ENCODE data around the gene CCDC71.
A peak's percentile ranks its signal among the peaks of the same experiment; 100 is the strongest.

The CCDC71 gene

GRCh38 chr3:49131040-49131439, 35.1 kb downstream of the CCDC71 start:
- no peak overlapping the region for H3K4me2 ChIP-seq
- H3K36me3 ChIP-seq, result no peaks in the 10 kb centered on the region
- H3K9me3 ChIP-seq (replicated peaks in 1 of 11), result no peaks in the 10 kb centered on the region
- H4K20me1 ChIP-seq, result no peaks in the 10 kb centered on the region
- H3K4me1 ChIP-seq, result peaks cover 0 to 10% (median 2%) of the 10 kb centered on the region in 10 experiments; a peak in 5 of 20 replicates
- TF ChIP-seq Cebpa-rat (IDR thresholded peaks at IDR 0.05), result no peak
- H3K27me3 ChIP-seq, result no peaks in the 10 kb centered on the region
- H3K9ac ChIP-seq, result no peak overlapping the region
- H3K4me3 ChIP-seq, result no peak overlapping the region
- no peak overlapping the region for H3K27ac ChIP-seq

DNA sequence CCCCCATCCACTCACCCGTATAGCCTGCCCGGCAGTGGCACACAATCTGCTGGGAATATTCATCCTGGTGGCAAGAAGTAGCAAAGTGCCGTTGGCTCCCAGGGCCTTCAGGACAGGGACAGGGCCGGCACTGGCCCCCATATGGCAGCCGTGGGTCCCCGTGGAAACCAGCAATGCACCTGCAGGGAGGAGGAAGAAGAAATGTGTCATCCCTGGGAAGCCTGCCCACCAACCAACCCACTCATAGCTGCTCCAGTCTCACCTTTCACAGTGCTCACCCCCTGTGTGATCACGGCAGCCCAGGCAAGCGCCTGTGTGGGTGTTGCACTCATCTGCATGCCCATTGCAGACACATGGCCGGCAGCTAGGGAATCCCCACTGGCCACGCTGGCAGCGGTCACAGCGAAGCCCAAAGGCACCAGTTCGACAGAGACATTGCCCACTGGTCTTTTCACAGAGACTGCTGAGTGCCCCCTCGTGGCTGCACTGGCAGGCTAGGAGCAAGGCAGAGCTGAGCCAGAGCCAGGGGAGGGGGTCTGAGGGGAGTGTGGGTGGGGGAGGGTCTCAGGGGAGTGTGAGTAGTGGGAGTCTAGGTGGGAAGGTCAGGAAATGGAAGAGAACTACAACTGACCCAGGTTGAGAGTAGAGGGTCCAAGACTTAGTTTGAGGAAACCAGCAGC, 41.0 kb downstream of the CCDC71 start:
- H3K4me2 ChIP-seq, result no peak overlapping the region
- TF ChIP-seq Cebpa-rat (IDR thresholded peaks at IDR 0.05), result no peak
- no peak overlapping the region for H3K27ac ChIP-seq
- no peak overlapping the region for H3K9ac ChIP-seq
- peaks cover 0 to 16% (median 6%) of the 10 kb centered on the region in 10 experiments; a peak in 14 of 20 replicates for H3K4me1 ChIP-seq
- no peaks in the 10 kb centered on the region for H3K9me3 ChIP-seq (replicated peaks in 1 of 11)
- no peaks in the 10 kb centered on the region for H4K20me1 ChIP-seq
- H3K36me3 ChIP-seq, result no peaks in the 10 kb centered on the region
- H3K27me3 ChIP-seq, result no peaks in the 10 kb centered on the region
- H3K4me3 ChIP-seq, result no peak overlapping the region

GRCh38 chr3:49124203-49124602, 41.9 kb downstream of the CCDC71 start:
- Histone ChIP-seq H3K4me2 (no peak overlapping the region), H3K36me3 (peaks cover 0 to 4% (median 0%) of the 10 kb centered on the region in 11 experiments; a peak in 4 of 22 replicates), H3K9me3 (replicated peaks in 1 of 11) (no peaks in the 10 kb centered on the region), H3K9ac (no peak overlapping the region), H3K4me1 (peaks cover 7 to 23% (median 15%) of the 10 kb centered on the region in 10 experiments), H3K27ac (no peak overlapping the region), H4K20me1 (no peaks in the 10 kb centered on the region; a peak in 1 of 22 replicates), H3K4me3 (no peak overlapping the region), H3K27me3 (no peaks in the 10 kb centered on the region)
- no peak for TF ChIP-seq Cebpa-rat (IDR thresholded peaks at IDR 0.05)

GRCh38 chr3:49123687-49124086, 42.4 kb downstream of the CCDC71 start:
- Histone ChIP-seq H3K27me3 (no peaks in the 10 kb centered on the region), H3K4me2 (no peak overlapping the region), H3K9me3 (replicated peaks in 1 of 11) (no peaks in the 10 kb centered on the region), H4K20me1 (peaks cover 0 to 5% (median 0%) of the 10 kb centered on the region in 11 experiments; a peak in 1 of 22 replicates), H3K9ac (no peak overlapping the region), H3K36me3 (peaks cover 3 to 9% (median 5%) of the 10 kb centered on the region in 11 experiments; a peak in 20 of 22 replicates), H3K4me3 (no peak overlapping the region), H3K27ac (no peak overlapping the region), H3K4me1 (peaks cover 12 to 23% (median 20%) of the 10 kb centered on the region in 10 experiments)
- TF ChIP-seq Cebpa-rat (IDR thresholded peaks at IDR 0.05), result no peak

DNA sequence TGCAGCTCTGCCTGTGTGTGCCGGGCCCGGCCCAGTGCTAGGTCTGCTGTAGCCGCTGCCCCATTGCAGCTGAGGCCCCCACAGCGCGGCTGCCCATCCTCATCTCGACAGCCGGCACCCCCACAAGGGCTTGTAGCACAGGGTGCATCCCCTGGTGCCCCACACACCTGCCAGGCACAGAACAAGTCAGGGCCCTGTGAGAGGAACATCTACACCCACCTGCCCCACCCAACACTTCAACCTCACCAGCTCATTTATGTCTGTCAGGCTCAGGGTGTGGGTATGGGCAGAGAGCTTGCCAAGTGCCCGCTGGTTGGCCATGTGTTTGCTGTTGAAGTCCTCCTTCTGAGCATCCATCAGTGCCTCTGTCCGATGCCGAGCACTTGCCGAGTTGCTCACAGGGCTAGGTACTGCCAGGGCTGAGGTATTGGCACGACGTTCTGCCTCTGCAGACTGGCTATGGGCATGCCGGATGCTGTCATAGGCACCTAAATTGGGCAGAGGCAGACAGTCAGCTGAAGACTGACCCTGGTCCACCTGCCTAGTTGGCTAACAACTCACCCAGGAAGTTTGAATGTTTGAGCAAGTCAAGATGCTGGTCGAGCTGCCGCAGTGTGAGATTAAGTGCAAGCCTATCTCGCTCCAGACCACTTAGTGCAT, 43.1 kb downstream of the CCDC71 start:
- no peak overlapping the region for H3K4me3 ChIP-seq
- no peak overlapping the region for H3K4me2 ChIP-seq
- H3K27ac ChIP-seq, result no peak overlapping the region
- peaks cover 0 to 6% (median 0%) of the 10 kb centered on the region in 11 experiments; a peak in 1 of 22 replicates for H4K20me1 ChIP-seq
- H3K4me1 ChIP-seq, result peaks cover 16 to 24% (median 21%) of the 10 kb centered on the region in 10 experiments
- no peaks in the 10 kb centered on the region for H3K9me3 ChIP-seq (replicated peaks in 1 of 11)
- H3K9ac ChIP-seq, result no peak overlapping the region
- peaks cover 10 to 15% (median 11%) of the 10 kb centered on the region in 11 experiments for H3K36me3 ChIP-seq
- no peak for TF ChIP-seq Cebpa-rat (IDR thresholded peaks at IDR 0.05)
- no peaks in the 10 kb centered on the region for H3K27me3 ChIP-seq

GRCh38 chr3:49122451-49122850, 43.7 kb downstream of the CCDC71 start:
- TF ChIP-seq Cebpa-rat (IDR thresholded peaks at IDR 0.05), result no peak
- Histone ChIP-seq H3K4me2 (no peak overlapping the region), H3K9me3 (replicated peaks in 1 of 11) (no peaks in the 10 kb centered on the region), H3K4me3 (no peak overlapping the region), H3K36me3 (peaks cover 15 to 21% (median 17%) of the 10 kb centered on the region in 11 experiments), H4K20me1 (peaks cover 0 to 6% (median 0%) of the 10 kb centered on the region in 11 experiments; a peak in 2 of 22 replicates), H3K4me1 (peaks cover 16 to 24% (median 21%) of the 10 kb centered on the region in 10 experiments), H3K27me3 (no peaks in the 10 kb centered on the region), H3K27ac (no peak overlapping the region; a peak in 1 of 22 replicates), H3K9ac (no peak overlapping the region)

DNA sequence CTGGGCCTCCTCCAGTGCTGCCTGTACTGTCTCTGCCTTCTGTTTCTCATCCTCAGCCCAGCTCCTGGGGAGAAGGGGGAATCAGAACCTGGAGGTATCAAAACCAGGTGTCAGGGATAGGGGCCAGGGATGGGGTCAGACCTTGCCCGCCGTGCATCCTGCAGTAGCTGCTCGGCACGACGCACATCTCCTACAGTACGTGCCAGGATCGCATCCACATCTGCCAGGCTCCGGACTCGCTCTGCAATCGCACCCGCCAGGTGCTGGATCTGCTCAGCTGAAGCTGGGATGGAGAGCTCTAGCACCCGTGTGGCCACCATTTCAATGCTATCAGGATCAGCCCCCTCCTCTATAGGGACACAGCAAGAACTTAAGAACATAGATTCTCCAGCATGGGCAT, 44.1 kb downstream of the CCDC71 start:
- H3K27me3 ChIP-seq, result no peaks in the 10 kb centered on the region
- peaks cover 0 to 8% (median 0%) of the 10 kb centered on the region in 11 experiments; a peak in 5 of 22 replicates for H4K20me1 ChIP-seq
- peak overlapping the region in 2 of 11 experiments; percentile 90 to 97; a peak in 2 of 22 replicates for H3K27ac ChIP-seq
- H3K4me1 ChIP-seq, result peaks cover 16 to 24% (median 21%) of the 10 kb centered on the region in 10 experiments
- H3K9ac ChIP-seq, result peak overlapping the region in 2 of 11 experiments; percentile 96 to 98; a peak in 3 of 22 replicates
- H3K4me3 ChIP-seq, result no peak overlapping the region
- no peaks in the 10 kb centered on the region for H3K9me3 ChIP-seq (replicated peaks in 1 of 11)
- TF ChIP-seq Cebpa-rat (IDR thresholded peaks at IDR 0.05), result no peak
- peaks cover 19 to 25% (median 21%) of the 10 kb centered on the region in 11 experiments for H3K36me3 ChIP-seq
- H3K4me2 ChIP-seq, result no peak overlapping the region; a peak in 1 of 22 replicates

- Histone ChIP-seq H3K27ac (peak overlapping the region; percentile 90 to 97 (median 97); a peak in 21 of 22 replicates), H3K9me3 (replicated peaks in 1 of 11) (no peaks in the 10 kb centered on the region), H3K36me3 (peaks cover 27 to 33% (median 29%) of the 10 kb centered on the region in 11 experiments), H3K9ac (peak overlapping the region; percentile 91 to 98 (median 96); a peak in 21 of 22 replicates), H3K4me3 (peak overlapping the region; percentile 86 to 99 (median 90)), H3K4me1 (peaks cover 16 to 24% (median 21%) of the 10 kb centered on the region in 10 experiments), H3K4me2 (peak overlapping the region; percentile 95 to 99 (median 98)), H4K20me1 (peaks cover 0 to 16% (median 0%) of the 10 kb centered on the region in 11 experiments; a peak in 7 of 22 replicates), H3K27me3 (no peaks in the 10 kb centered on the region)
- TF ChIP-seq Cebpa-rat (IDR thresholded peaks at IDR 0.05), result no peak
Observed at GRCh38 chr3:49121132-49121736, 44.9 kb downstream of the CCDC71 start.
